Stimulated activated CD4-positive, alpha-beta T cell treated with anti-CD3 and anti-CD28 coated beads, TNF-alpha, amount 100 ng/mL, for 24 hours (primary cell): ENCODE data around the gene MLST8.
"Not testable (repeated sequence)": the region's sequence is repeated elsewhere in the genome, so short reads cannot be mapped to it uniquely, and the experiment has no call there.

Source experiments
- DNase-seq, 3 experiments: peaks; one replicate each; pipeline ENCODE4 v3.0.0-alpha.2; 2020; ENCODE audit warnings: low read depth in 3 of 3

MLST8 gene

GRCh38 chr16:2231016-2231931 is 26.0 kb downstream of the MLST8 start:
- no peak for DNase-seq

- no peak for DNase-seq
These were observed 27.1 kb downstream of the MLST8 start for GRCh38 chr16:2232094-2232990.

- no peak for DNase-seq
These were observed 28.0 kb downstream of the MLST8 start for GRCh38 chr16:2233046-2233775.

- no peak for DNase-seq
These were observed 28.9 kb downstream of the MLST8 start for GRCh38 chr16:2233872-2234812.

GRCh38 chr16:2234813-2235170 is 29.5 kb downstream of the MLST8 start:
- DNase-seq: no peak

GRCh38 chr16:2235234-2235651 is 30.0 kb downstream of the MLST8 start:
- no peak for DNase-seq

- DNase-seq: no peak
These were observed 30.6 kb downstream of the MLST8 start for GRCh38 chr16:2235695-2236336.

- DNase-seq: no peak
These were observed 31.3 kb downstream of the MLST8 start, which contains the start of gene DNASE1L2 for GRCh38 chr16:2236337-2237101. Gene DNASE1L2 (plus strand): TSS chr16:2236444. CDS start chr16:2236817, 373 bp downstream.

- no peak for DNase-seq
These were observed 31.8 kb downstream of the MLST8 start for GRCh38 chr16:2237102-2237482.

- DNase-seq: no peak
These were observed 32.4 kb downstream of the MLST8 start for GRCh38 chr16:2237493-2238149.

GRCh38 chr16:2238150-2238837 is 33.0 kb downstream of the MLST8 start:
- no peak for DNase-seq

GRCh38 chr16:2238838-2239675 is 33.8 kb downstream of the MLST8 start:
- DNase-seq: no peak

GRCh38 chr16:2240331-2240730 is 35.1 kb downstream of the MLST8 start:
- DNase-seq: not testable (repeated sequence)

GRCh38 chr16:2242598-2242997 is 37.3 kb downstream of the MLST8 start:
- DNase-seq: no peak

GRCh38 chr16:2243031-2243528 is 37.8 kb downstream of the MLST8 start:
- no peak for DNase-seq

GRCh38 chr16:2243781-2244180 is 38.5 kb downstream of the MLST8 start:
- no peak for DNase-seq

- no peak for DNase-seq
These were observed 39.0 kb downstream of the MLST8 start for GRCh38 chr16:2244301-2244700.
